Neural progenitor cell (in vitro differentiated cells): Measurements from ENCODE around the gene GATD1. TPM values are rescaled to one million over a fixed set of nuclear protein-coding genes. Genes with fewer than 3 reads are reported as not detected.

Experiments
- DNase-seq: peaks from one replicate; pipeline ENCODE4 v3.0.0-alpha.2; 2016; ENCODE audit warnings: low spot score
- H2AFZ ChIP-seq: fragments of 200-600 bp; sonication (generic); replicated peaks from 2 replicates; pipeline ENCODE4 v1.6.1; 2016; ENCODE audit warnings: antibody characterized with exemption
- H3F3A ChIP-seq: fragments of 200-600 bp; sonication (generic); 2 replicates; pipeline ENCODE4 v1.6.1; 2016; ENCODE audit warnings: antibody characterized with exemption, low read depth
- H3K27ac ChIP-seq: fragments of 200-600 bp; sonication (generic); 2 replicates; pipeline ENCODE4 v1.5.1; 2016; ENCODE audit warnings: mild to moderate bottlenecking
- H3K27me3 ChIP-seq: fragments of 200-600 bp; sonication (generic); 2 replicates; pipeline ENCODE4 v1.6.1; 2016; ENCODE audit warnings: mild to moderate bottlenecking, moderate library complexity
- H3K36me3 ChIP-seq: fragments of 200-600 bp; sonication (generic); 2 replicates; pipeline ENCODE4 v1.5.1; 2016
- H3K4me1 ChIP-seq: fragments of 200-600 bp; sonication (generic); 2 replicates; pipeline ENCODE4 v1.6.1; 2016; ENCODE audit warnings: mixed run types
- H3K4me2 ChIP-seq: fragments of 200-600 bp; sonication (generic); 2 replicates; pipeline ENCODE4 v1.6.1; 2016
- H3K4me3 ChIP-seq: fragments of 200-600 bp; sonication (generic); 2 replicates; pipeline ENCODE4 v1.5.1; 2016
- H3K79me2 ChIP-seq: fragments of 200-600 bp; sonication (generic); 2 replicates; pipeline ENCODE4 v1.6.1; 2016; ENCODE audit warnings: low read depth
- H3K9ac ChIP-seq: fragments of 200-600 bp; sonication (generic); 2 replicates; pipeline ENCODE4 v1.6.1; 2016
- H3K9me3 ChIP-seq: fragments of 200-600 bp; sonication (generic); 2 replicates; pipeline ENCODE4 v1.5.1; 2016; ENCODE audit warnings: low read depth
- H4K20me1 ChIP-seq: fragments of 200-600 bp; sonication (generic); 2 replicates; pipeline ENCODE4 v1.6.1; 2016; ENCODE audit warnings: low read depth
- H3K27ac Mint-ChIP-seq: 3 replicates; pipeline ENCODE4 v1.8.0; 2021; ENCODE audit warnings: mixed read lengths
- H3K27me3 Mint-ChIP-seq: 2 replicates; pipeline ENCODE4 v1.8.0; 2022; ENCODE audit warnings: low read depth, mild to moderate bottlenecking, inconsistent platforms, moderate library complexity, mixed read lengths; ENCODE audit not compliant: insufficient read depth
- H3K36me3 Mint-ChIP-seq: 3 replicates; pipeline ENCODE4 v1.8.0; 2021; ENCODE audit warnings: mixed read lengths
- H3K4me1 Mint-ChIP-seq: 3 replicates; pipeline ENCODE4 v1.8.0; 2021; ENCODE audit warnings: mixed read lengths
- H3K4me3 Mint-ChIP-seq: 3 replicates; pipeline ENCODE4 v1.8.0; 2021; ENCODE audit warnings: mild to moderate bottlenecking, moderate library complexity, mixed read lengths
- H3K9me3 Mint-ChIP-seq: 3 replicates; pipeline ENCODE4 v1.8.0; 2020; ENCODE audit warnings: mixed read lengths
- EZH2 ChIP-seq: fragments of 200-600 bp; sonication (generic); IDR thresholded peaks from 2 replicates; pipeline ENCODE4 v1.6.1; 2017; ENCODE audit warnings: antibody characterized with exemption, mild to moderate bottlenecking, moderate library complexity
- EZH2phosphoT487 ChIP-seq: fragments of 200-600 bp; sonication (generic); IDR thresholded peaks from 2 replicates; pipeline ENCODE4 v1.6.1; 2017; ENCODE audit warnings: antibody characterized with exemption
- total RNA-seq: library from RNA; depleted of rRNA; stranded (reverse); fragments of >200 nt; gene quantifications from 2 replicates; pipeline ENCODE4 v1.2.3, GENCODE V29; 2015; ENCODE audit warnings: low replicate concordance
- TF ChIP-seq, protein P1 (sequence below): fragments of 200-600 bp; sonication (generic); IDR thresholded peaks from 2 replicates; pipeline ENCODE4 v1.5.1; 2017; ENCODE audit warnings: antibody characterized with exemption, mild to moderate bottlenecking

GATD1 gene
- total RNA-seq, 1 donor from 2014 or later = 24.1 TPM

GRCh38 chr11:802693-803466 is 25.6 kb upstream of the GATD1 start:
- no peaks in the 10 kb centered on the region for H3K9me3 Mint-ChIP-seq
- peaks cover 9% of the 10 kb centered on the region for H3K79me2 ChIP-seq
- no peak overlapping the region for H3K4me2 ChIP-seq
- H3K9ac ChIP-seq = no peak overlapping the region
- no peaks in the 10 kb centered on the region for H3K9me3 ChIP-seq
- DNase-seq = no peak
- no peak overlapping the region for H3K27ac Mint-ChIP-seq
- peaks cover 29% of the 10 kb centered on the region for H3F3A ChIP-seq
- no peak for TF ChIP-seq EZH2phosphoT487
- no peak for TF ChIP-seq EZH2
- TF ChIP-seq, protein P1, sequence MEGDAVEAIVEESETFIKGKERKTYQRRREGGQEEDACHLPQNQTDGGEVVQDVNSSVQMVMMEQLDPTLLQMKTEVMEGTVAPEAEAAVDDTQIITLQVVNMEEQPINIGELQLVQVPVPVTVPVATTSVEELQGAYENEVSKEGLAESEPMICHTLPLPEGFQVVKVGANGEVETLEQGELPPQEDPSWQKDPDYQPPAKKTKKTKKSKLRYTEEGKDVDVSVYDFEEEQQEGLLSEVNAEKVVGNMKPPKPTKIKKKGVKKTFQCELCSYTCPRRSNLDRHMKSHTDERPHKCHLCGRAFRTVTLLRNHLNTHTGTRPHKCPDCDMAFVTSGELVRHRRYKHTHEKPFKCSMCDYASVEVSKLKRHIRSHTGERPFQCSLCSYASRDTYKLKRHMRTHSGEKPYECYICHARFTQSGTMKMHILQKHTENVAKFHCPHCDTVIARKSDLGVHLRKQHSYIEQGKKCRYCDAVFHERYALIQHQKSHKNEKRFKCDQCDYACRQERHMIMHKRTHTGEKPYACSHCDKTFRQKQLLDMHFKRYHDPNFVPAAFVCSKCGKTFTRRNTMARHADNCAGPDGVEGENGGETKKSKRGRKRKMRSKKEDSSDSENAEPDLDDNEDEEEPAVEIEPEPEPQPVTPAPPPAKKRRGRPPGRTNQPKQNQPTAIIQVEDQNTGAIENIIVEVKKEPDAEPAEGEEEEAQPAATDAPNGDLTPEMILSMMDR = no peak
- no peak overlapping the region for H2AFZ ChIP-seq
- H3K4me1 Mint-ChIP-seq = peaks cover 8% of the 10 kb centered on the region
- H3K4me3 Mint-ChIP-seq = peak overlapping the region; percentile 67
- peaks cover 2% of the 10 kb centered on the region for H3K27me3 Mint-ChIP-seq
- H4K20me1 ChIP-seq = peaks cover 21% of the 10 kb centered on the region
- no peaks in the 10 kb centered on the region for H3K36me3 Mint-ChIP-seq
- H3K27me3 ChIP-seq = no peaks in the 10 kb centered on the region
- H3K36me3 ChIP-seq = no peaks in the 10 kb centered on the region
- no peak overlapping the region for H3K27ac ChIP-seq
- peaks cover 7% of the 10 kb centered on the region for H3K4me1 ChIP-seq
- no peak overlapping the region for H3K4me3 ChIP-seq

GRCh38 chr11:802018-802617 is 24.8 kb upstream of the GATD1 start:
- Mint-ChIP-seq H3K36me3 (no peaks in the 10 kb centered on the region), H3K4me1 (peaks cover 8% of the 10 kb centered on the region), H3K27ac (no peak overlapping the region), H3K4me3 (no peak overlapping the region), H3K9me3 (no peaks in the 10 kb centered on the region), H3K27me3 (no peaks in the 10 kb centered on the region)
- Histone ChIP-seq H3K27ac (no peak overlapping the region), H3K27me3 (no peaks in the 10 kb centered on the region), H3K4me2 (no peak overlapping the region), H3K4me3 (no peak overlapping the region), H3K36me3 (no peaks in the 10 kb centered on the region), H4K20me1 (peaks cover 21% of the 10 kb centered on the region), H3K9ac (no peak overlapping the region), H3K79me2 (peaks cover 3% of the 10 kb centered on the region), H2AFZ (no peak overlapping the region), H3K4me1 (peaks cover 7% of the 10 kb centered on the region), H3F3A (peaks cover 24% of the 10 kb centered on the region), H3K9me3 (no peaks in the 10 kb centered on the region)
- TF ChIP-seq, protein P1 = no peak
- TF ChIP-seq EZH2 (no peak), EZH2phosphoT487 (no peak)
- DNase-seq = no peak

DNA sequence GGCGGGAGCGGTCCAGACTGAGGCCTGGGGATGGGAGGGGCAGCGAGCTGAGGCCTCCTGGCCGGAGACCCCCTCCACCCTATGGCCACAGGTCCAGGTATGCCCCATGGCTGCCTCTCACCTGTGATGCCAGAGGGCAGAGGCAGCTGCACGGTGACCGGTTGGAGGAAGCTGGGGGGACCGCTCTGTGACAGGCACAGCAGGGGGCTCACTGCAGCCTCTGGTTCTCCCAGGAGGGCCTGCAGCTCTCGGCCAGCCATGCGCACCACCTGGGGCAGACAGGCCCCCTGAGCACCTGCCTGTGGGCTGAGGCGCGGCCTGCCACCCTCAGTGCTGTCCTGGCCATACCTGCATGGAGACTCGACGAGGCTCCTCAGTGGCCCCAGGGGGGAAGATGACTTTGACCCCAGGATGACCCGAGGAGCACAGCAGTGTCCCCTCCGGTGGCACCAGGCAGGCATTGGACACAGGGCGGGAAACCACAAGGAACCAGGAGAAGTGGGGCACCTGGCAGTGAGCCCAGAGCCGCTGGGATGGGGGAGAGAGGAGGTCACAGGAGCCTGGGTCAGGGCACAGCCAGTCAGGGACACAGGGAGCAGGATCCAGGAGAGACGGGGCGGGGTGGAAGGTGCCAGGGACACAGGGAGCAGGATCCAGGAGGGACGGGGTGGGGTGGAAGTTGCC is 24.0 kb upstream of the GATD1 start:
- no peaks in the 10 kb centered on the region for H3K27me3 ChIP-seq
- no peak overlapping the region for H2AFZ ChIP-seq
- Mint-ChIP-seq H3K27me3 (peaks cover 4% of the 10 kb centered on the region), H3K9me3 (no peaks in the 10 kb centered on the region), H3K27ac (no peak overlapping the region), H3K4me3 (no peak overlapping the region), H3K4me1 (peaks cover 14% of the 10 kb centered on the region), H3K36me3 (no peaks in the 10 kb centered on the region)
- H4K20me1 ChIP-seq = peaks cover 29% of the 10 kb centered on the region
- peaks cover 14% of the 10 kb centered on the region for H3K4me1 ChIP-seq
- H3K79me2 ChIP-seq = peaks cover 12% of the 10 kb centered on the region
- peaks cover 18% of the 10 kb centered on the region for H3F3A ChIP-seq
- no peaks in the 10 kb centered on the region for H3K36me3 ChIP-seq
- no peak overlapping the region for H3K27ac ChIP-seq
- no peak overlapping the region for H3K4me3 ChIP-seq
- no peak overlapping the region for H3K9ac ChIP-seq
- no peak overlapping the region for H3K4me2 ChIP-seq
- TF ChIP-seq EZH2phosphoT487 (no peak), EZH2 (no peak)
- TF ChIP-seq, protein P1 = no peak
- no peak for DNase-seq
- no peaks in the 10 kb centered on the region for H3K9me3 ChIP-seq
